ENCODE data around the gene GIMD1. TPM values are rescaled to one million over a fixed set of nuclear protein-coding genes. Genes with fewer than 3 reads are reported as not detected.

Gene GIMD1
- total RNA-seq, 1 donor from 2014 or later = not detected

DNA sequence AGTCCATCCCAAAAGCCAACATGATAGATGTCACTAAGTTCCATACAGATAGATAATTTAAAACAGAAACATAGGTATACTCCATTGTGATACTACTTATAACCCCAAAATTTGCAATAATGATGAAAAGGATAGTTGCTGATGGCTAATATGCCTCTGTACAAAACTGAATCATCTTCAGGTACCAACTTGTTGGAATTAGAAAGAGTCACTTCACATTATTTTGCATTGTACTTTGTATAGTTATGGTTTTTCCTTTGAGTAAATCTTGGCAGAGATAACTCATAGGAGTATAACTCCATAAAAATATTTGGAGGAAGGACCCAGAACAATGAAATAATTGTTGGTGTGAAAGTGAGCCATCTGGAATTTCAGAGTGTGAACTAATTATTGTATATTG lies 17.6 kb downstream of the GIMD1 start:
- TF ChIP-seq, protein P1, sequence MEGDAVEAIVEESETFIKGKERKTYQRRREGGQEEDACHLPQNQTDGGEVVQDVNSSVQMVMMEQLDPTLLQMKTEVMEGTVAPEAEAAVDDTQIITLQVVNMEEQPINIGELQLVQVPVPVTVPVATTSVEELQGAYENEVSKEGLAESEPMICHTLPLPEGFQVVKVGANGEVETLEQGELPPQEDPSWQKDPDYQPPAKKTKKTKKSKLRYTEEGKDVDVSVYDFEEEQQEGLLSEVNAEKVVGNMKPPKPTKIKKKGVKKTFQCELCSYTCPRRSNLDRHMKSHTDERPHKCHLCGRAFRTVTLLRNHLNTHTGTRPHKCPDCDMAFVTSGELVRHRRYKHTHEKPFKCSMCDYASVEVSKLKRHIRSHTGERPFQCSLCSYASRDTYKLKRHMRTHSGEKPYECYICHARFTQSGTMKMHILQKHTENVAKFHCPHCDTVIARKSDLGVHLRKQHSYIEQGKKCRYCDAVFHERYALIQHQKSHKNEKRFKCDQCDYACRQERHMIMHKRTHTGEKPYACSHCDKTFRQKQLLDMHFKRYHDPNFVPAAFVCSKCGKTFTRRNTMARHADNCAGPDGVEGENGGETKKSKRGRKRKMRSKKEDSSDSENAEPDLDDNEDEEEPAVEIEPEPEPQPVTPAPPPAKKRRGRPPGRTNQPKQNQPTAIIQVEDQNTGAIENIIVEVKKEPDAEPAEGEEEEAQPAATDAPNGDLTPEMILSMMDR (conservative IDR thresholded peaks at IDR 0.05) = no peak
- DNase-seq (ENCODE audit: low read depth, low spot score) = no peak
- Mint-ChIP-seq H3K4me3 (no peak overlapping the region), H3K36me3 (ENCODE audit: low read depth) (peaks cover 2% of the 10 kb centered on the region), H3K9me3 (no peaks in the 10 kb centered on the region), H3K27ac (ENCODE audit: unreplicated experiment) (no peak overlapping the region), H3K27me3 (ENCODE audit: low read depth) (no peaks in the 10 kb centered on the region), H3K4me1 (no peaks in the 10 kb centered on the region)

DNA sequence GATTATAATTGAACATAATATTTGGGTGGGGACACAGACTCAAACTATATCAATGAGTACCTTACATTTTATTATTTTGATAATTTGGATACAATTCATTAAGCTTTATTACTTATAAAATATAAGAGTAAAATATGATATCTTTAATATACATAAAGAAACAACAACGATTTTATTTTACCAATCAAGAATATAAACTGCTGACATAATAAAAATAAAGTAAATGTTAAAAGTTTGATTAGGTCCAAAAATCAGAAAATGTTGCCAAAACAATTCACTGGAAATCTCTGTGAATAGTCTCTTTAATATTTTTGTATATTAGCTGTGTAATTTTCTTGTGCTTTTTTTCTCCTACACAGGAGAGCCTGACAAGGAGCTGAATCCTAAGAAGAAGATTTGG lies 21.4 kb downstream of the GIMD1 start:
- H3K27me3 Mint-ChIP-seq (ENCODE audit: low read depth) = no peaks in the 10 kb centered on the region
- no peak overlapping the region for H3K4me3 Mint-ChIP-seq
- H3K27ac Mint-ChIP-seq (ENCODE audit: unreplicated experiment) = no peak overlapping the region
- peaks cover 6% of the 10 kb centered on the region for H3K36me3 Mint-ChIP-seq (ENCODE audit: low read depth)
- H3K4me1 Mint-ChIP-seq = no peaks in the 10 kb centered on the region
- peaks cover 1% of the 10 kb centered on the region for H3K9me3 Mint-ChIP-seq
- TF ChIP-seq, protein P1 (conservative IDR thresholded peaks at IDR 0.05) = no peak
- DNase-seq (ENCODE audit: low read depth, low spot score) = no peak

DNA sequence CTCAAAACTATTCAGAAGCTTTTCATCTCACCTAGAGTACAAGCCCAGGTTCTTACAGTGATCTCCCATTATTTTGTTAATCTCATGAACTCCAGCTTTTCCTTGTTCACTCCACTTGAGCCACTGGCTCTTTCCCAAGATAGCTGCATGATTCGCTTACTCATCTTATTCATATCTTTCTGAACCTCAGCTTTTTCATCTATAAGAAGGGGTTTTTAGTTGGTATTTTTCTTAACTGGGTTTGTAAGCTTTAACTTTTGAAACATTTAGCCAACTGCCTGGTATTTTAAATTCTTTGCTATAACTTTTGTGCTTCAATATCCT lies 24.0 kb downstream of the GIMD1 start:
- no peak overlapping the region for H3K4me3 Mint-ChIP-seq
- TF ChIP-seq, protein P1 (conservative IDR thresholded peaks at IDR 0.05) = no peak
- H3K27ac Mint-ChIP-seq (ENCODE audit: unreplicated experiment) = no peak overlapping the region
- H3K27me3 Mint-ChIP-seq (ENCODE audit: low read depth) = no peaks in the 10 kb centered on the region
- no peak for DNase-seq (ENCODE audit: low read depth, low spot score)
- no peaks in the 10 kb centered on the region for H3K4me1 Mint-ChIP-seq
- peaks cover 5% of the 10 kb centered on the region for H3K9me3 Mint-ChIP-seq
- peaks cover 25% of the 10 kb centered on the region for H3K36me3 Mint-ChIP-seq (ENCODE audit: low read depth)

DNA sequence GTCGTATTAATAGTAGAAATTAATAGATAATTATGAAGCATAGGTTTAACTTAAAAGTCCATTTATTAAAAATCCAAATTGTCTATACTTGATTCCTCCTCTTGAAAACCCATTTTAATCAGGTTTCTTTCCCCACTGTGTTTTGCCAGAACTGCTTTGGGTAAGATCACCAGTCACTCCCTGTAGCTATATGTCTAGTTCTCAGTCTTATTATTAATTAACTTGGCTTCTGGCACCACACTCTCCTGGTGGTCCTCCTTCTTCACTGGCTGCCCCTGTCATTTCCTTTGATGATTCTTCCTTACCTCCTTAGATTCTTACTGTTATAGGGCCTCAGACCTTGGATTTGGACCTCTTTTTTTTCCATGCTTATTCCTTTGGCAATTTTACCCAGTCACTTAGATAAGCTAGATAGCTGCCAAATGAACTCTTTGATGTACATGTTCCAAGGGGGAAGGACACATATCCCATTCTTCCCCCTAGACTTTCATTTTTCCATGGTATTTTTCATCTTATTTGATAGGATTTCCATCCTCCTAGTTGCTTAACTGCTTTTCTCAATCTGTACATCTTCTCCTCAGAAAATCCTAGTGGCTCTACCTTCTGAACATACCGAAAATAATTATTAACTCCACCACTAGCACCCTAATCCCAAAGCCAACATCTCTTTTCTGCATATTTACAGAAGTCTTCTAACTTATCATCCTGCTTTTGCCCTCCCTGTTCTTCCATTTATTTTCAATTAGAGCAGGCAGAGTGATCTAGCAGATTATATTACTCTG lies 24.5 kb downstream of the GIMD1 start:
- Mint-ChIP-seq H3K4me3 (no peak overlapping the region), H3K27ac (ENCODE audit: unreplicated experiment) (no peak overlapping the region), H3K9me3 (peaks cover 5% of the 10 kb centered on the region), H3K27me3 (ENCODE audit: low read depth) (no peaks in the 10 kb centered on the region), H3K4me1 (no peaks in the 10 kb centered on the region), H3K36me3 (ENCODE audit: low read depth) (peaks cover 30% of the 10 kb centered on the region)
- TF ChIP-seq, protein P1 (conservative IDR thresholded peaks at IDR 0.05) = no peak
- DNase-seq (ENCODE audit: low read depth, low spot score) = no peak

DNA sequence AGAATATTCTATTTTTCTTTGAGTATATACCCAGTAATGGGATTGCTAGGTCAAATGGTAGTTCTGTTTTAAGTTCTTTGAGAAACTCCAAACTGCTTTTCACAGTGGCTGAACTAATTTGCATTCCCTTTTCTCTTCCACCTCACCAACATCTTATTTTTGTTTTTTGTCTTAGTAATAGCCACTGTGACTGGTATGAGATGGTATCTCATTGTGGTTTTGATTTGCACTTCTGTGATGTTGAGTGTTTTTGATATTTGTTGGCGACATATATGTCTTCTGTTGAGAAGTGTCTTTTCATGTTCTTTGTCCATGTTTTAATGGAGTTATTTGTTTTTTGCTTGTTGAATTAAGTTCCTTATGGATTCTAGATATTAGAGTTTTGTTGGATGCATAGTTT lies 27.8 kb downstream of the GIMD1 start:
- Mint-ChIP-seq H3K4me3 (no peak overlapping the region), H3K27me3 (ENCODE audit: low read depth) (no peaks in the 10 kb centered on the region), H3K9me3 (peaks cover 5% of the 10 kb centered on the region), H3K36me3 (ENCODE audit: low read depth) (peaks cover 51% of the 10 kb centered on the region), H3K27ac (ENCODE audit: unreplicated experiment) (no peak overlapping the region), H3K4me1 (no peaks in the 10 kb centered on the region)
- DNase-seq (ENCODE audit: low read depth, low spot score) = no peak
- TF ChIP-seq, protein P1 (conservative IDR thresholded peaks at IDR 0.05) = no peak

Data from neural crest cell (in vitro differentiated cells).